ENCODE data around the gene SLIT1. TPM values are rescaled to one million over a fixed set of nuclear protein-coding genes. Genes with fewer than 3 reads are reported as not detected.

SLIT1 gene
- total and polyA plus RNA-seq, 2 of the 8 experiments (the other 6 are each of a cell fraction or from before 2014, with no cell fraction given) = 0.70 to 0.88 TPM

DNA sequence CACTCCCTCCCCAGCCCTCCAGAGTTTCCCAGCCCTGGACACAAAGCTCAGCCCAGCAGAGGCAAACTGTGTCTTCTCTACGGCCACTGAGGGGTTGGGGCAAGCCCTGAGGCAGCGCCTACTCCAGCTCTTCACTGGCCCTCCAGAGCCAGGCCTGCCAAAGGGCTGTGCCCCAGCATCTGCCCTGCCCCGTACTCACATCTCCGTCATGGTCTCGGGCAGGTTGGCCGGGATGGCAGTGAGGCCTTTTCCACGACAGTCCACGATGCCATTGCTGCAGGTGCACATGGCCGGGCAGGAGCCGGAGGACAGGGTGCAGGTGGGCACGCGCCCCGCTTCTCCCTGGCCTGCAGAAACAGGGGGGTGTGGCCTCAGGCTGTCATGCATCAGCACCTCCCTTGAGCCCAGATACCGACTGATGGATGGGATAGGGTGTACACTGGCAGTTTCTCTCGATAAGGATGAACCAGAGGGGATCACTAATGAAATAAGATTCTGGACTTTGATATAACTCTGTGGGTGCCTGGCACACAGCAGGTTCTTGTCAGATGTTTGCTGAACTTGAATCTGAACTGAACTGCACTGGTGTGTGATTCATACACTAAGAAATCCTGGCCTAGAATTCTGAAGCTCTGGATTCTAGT, 125.2 kb downstream of the SLIT1 start:
- Histone ChIP-seq H4K91ac (replicated peaks; ENCODE audit: insufficient read length, low read length) (no peak overlapping the region), H3K4me3 (ENCODE audit: extremely low read depth in 1 of 4, insufficient read depth in 2 of 4, low read depth in 3 of 4, low read length in 4 of 4) (no peak overlapping the region), H3K79me1 (ENCODE audit: low read depth, low read length) (no peaks in the 10 kb centered on the region), H3K9me3 (ENCODE audit: insufficient read depth in 2 of 2, low read depth in 1 of 2, low read length in 1 of 2) (no peaks in the 10 kb centered on the region), H3K4ac (replicated peaks; ENCODE audit: insufficient read length, low read depth, low read length) (no peak overlapping the region), H3K14ac (ENCODE audit: insufficient read length) (no peak overlapping the region), H3K18ac (ENCODE audit: extremely low read depth, low read length) (no peak overlapping the region), H4K8ac (ENCODE audit: extremely low read depth, insufficient read depth, low read length) (peak overlapping the region; percentile 57; the same call in 1 of the 2 replicates), H3K36me3 (ENCODE audit: control insufficient read depth in 2 of 4, insufficient read depth in 4 of 4, low read length in 3 of 4) (no peaks in the 10 kb centered on the region), H3K27ac (ENCODE audit: low read depth, low read length) (no peak overlapping the region), H2AFZ (ENCODE audit: low read length) (no peak overlapping the region), H4K20me1 (replicated peaks in 1 of 2; ENCODE audit: control insufficient read depth in 1 of 2, insufficient read depth in 2 of 2, low read length in 2 of 2) (peaks cover 0 to 2% of the 10 kb centered on the region in 2 experiments), H2BK15ac (ENCODE audit: low read length) (no peak overlapping the region), H2BK20ac (ENCODE audit: low read length) (no peak overlapping the region), H3K23me2 (ENCODE audit: low read depth, low read length) (no peaks in the 10 kb centered on the region; the same call in 1 of the 2 replicates), H3K27me3 (replicated peaks in 1 of 4; ENCODE audit: control insufficient read depth in 3 of 4, extremely low read depth in 1 of 4, insufficient read depth in 3 of 4, low read length in 3 of 4) (no peaks in the 10 kb centered on the region), H3K79me2 (ENCODE audit: control insufficient read depth in 1 of 2, insufficient read depth in 2 of 2, low read length in 2 of 2) (no peaks in the 10 kb centered on the region), H2BK120ac (replicated peaks; ENCODE audit: low read depth, low read length) (no peak overlapping the region), H3K4me1 (replicated peaks in 1 of 4; ENCODE audit: control insufficient read depth in 3 of 4, insufficient read depth in 4 of 4, low read length in 3 of 4) (peaks cover 0 to 11% (median 2%) of the 10 kb centered on the region in 4 experiments; a peak in 3 of 7 replicates), H3K23ac (ENCODE audit: insufficient read length) (no peak overlapping the region), H2BK5ac (ENCODE audit: low read depth, low read length) (no peak overlapping the region), H3K4me2 (ENCODE audit: insufficient read depth in 1 of 2, low read depth in 2 of 2, low read length in 2 of 2) (no peak overlapping the region), H4K5ac (ENCODE audit: insufficient read length, low read depth, low read length) (no peak overlapping the region), H3K9ac (replicated peaks in 1 of 4; ENCODE audit: extremely low read depth in 1 of 4, low read depth in 3 of 4, low read length in 3 of 4) (no peak overlapping the region; a peak in 1 of 7 replicates), H3K56ac (replicated peaks; ENCODE audit: insufficient read length, low read depth, low read length) (no peak overlapping the region), H2BK12ac (ENCODE audit: low read depth, low read length) (no peak overlapping the region), H2AK5ac (ENCODE audit: low read depth, low read length) (no peak overlapping the region)
- no peak for DNase-seq (ENCODE audit: low read depth in 1 of 2, low spot score in 2 of 2)
- 93% methylated on average over 12 of the region's 15 CpGs; no CpG with 5 or more reads in 1 of the 2 experiments for WGBS, 2 experiments (ENCODE audit: extremely low coverage in 1 of 2, insufficient coverage in 1 of 2, insufficient read length in 1 of 2, insufficient replicate concordance in 2 of 2, low coverage in 1 of 2, low lambda C conversion rate in 2 of 2, missing lambda C conversion rate in 1 of 2)
- ChIA-PET POLR2A (ENCODE audit: partially characterized antibody) (no interaction called here), CTCF (ENCODE audit: partially characterized antibody) (interaction anchor here (0.7 to 8.6 kb wide), 24 partner anchors 9 to 165 kb away, joined by 3 to 90 read pairs (median 5); no protein-coding TSS in a partner anchor)
- FAIRE-seq = no peak
- TF ChIP-seq CTBP2 (IDR thresholded peaks at IDR 0.05; ENCODE audit: borderline replicate concordance, insufficient read depth, insufficient read length, low read length) = no peak
- TF ChIP-seq CBX8 (IDR thresholded peaks at IDR 0.05; ENCODE audit: borderline replicate concordance, low read depth, low read length) = no peak
- no peak for TF ChIP-seq RFX5 (IDR thresholded peaks at IDR 0.05; ENCODE audit: borderline replicate concordance, low read depth, low read length)
- TF ChIP-seq BCL11A (IDR thresholded peaks at IDR 0.05; ENCODE audit: low read depth in 2 of 2, low read length in 2 of 2) = no peak
- no peak for TF ChIP-seq HDAC2 (IDR thresholded peaks at IDR 0.05; ENCODE audit: borderline replicate concordance in 1 of 2, low read depth in 2 of 2, low read length in 2 of 2)
- TF ChIP-seq BACH1 (IDR thresholded peaks at IDR 0.05; ENCODE audit: low read length) = no peak
- TF ChIP-seq EGR1 (IDR thresholded peaks at IDR 0.05; ENCODE audit: borderline replicate concordance, low read depth, low read length) = no peak
- no peak for TF ChIP-seq KDM4A (IDR thresholded peaks at IDR 0.05; ENCODE audit: low read depth, low read length, severe bottlenecking)
- TF ChIP-seq POLR2A (IDR thresholded peaks at IDR 0.05; ENCODE audit: control extremely low read depth in 1 of 2, low read depth in 2 of 2, low read length in 2 of 2) = no peak
- TF ChIP-seq E2F6 (IDR thresholded peaks at IDR 0.05) = no peak
- TF ChIP-seq SIN3A (conservative IDR thresholded peaks at IDR 0.05 in 1 of 2, IDR thresholded peaks at IDR 0.05 in 1 of 2; ENCODE audit: low read depth in 1 of 2, low read length in 2 of 2) = no peak
- no peak for TF ChIP-seq CBX5 (IDR thresholded peaks at IDR 0.05; ENCODE audit: low read depth, low read length)

Measured in H1 (cell line).